Rectal smooth muscle tissue (tissue), 1 donor: ENCODE measurements around the gene FAM20C.
A peak's percentile ranks its signal among the peaks of the same experiment; 100 is the strongest.

Experiments
- H3K27ac ChIP-seq: one replicate; pipeline ENCODE4 v1.7.0; 2013; ENCODE audit warnings: low read depth, low read length, inconsistent platforms
- H3K27me3 ChIP-seq: one replicate; pipeline ENCODE4 v1.7.0; 2013; ENCODE audit warnings: low read length; ENCODE audit not compliant: control insufficient read depth, insufficient read depth
- H3K36me3 ChIP-seq: one replicate; pipeline ENCODE4 v1.7.0; 2013; ENCODE audit warnings: low read length; ENCODE audit not compliant: control insufficient read depth, insufficient read depth
- H3K4me1 ChIP-seq: one replicate; pipeline ENCODE4 v1.7.0; 2013; ENCODE audit warnings: low read length; ENCODE audit not compliant: control insufficient read depth, insufficient read depth
- H3K4me3 ChIP-seq: one replicate; pipeline ENCODE4 v1.7.0; 2013; ENCODE audit warnings: low read length
- H3K9ac ChIP-seq: one replicate; pipeline ENCODE4 v1.7.0; 2013; ENCODE audit warnings: low read length

FAM20C gene

DNA sequence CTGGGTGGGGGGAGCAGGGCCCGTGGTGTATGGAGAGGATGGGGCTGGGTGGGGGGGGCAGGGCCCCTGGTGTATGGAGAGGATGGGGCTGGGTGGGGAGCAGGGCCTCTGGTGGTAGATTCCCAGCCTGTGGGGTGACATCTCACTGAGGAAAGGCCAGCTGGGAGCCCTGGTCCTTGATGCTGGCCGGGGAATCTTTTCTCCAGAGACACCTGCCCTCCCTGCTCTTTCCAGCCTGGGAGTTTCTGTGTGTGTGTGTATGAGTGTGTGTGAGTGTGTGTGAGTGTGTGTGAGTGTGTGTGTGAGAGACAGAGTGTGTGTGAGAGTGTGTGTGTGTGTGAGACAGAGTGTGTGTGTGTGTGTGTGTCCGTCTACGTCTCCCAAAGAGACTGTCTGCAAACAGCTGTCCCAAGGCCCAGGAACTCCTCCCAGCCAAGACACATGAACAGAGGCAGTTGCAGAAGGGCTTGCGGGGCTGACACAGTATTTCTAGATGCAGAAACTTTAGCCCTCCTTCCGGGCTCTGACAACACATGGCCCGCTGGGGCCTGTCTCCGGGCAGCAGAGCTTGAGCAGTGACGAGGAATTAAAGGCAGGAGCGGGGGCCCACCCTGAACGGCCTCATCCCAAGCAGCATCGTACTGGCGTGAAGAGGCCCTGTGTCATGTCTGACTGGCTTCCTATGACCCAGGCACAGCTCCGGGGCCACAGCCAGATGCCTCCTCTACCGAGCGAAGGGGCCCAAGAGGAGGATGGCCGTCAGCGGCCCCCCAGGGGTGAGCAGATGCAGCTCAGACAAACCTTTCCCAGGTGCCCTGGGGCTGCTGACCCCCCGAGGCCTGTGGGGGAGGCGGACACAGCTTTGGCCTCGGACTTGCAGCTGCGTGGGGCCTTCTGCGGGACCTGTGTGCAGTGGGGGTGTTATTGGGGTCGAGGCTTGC lies 24.3 kb downstream of the FAM20C start:
- Histone ChIP-seq H3K4me1 (peaks cover 13% of the 10 kb centered on the region), H3K36me3 (peaks cover 2% of the 10 kb centered on the region), H3K4me3 (no peak overlapping the region), H3K27ac (peak overlapping the region; percentile 57), H3K27me3 (no peaks in the 10 kb centered on the region), H3K9ac (no peak overlapping the region)

DNA sequence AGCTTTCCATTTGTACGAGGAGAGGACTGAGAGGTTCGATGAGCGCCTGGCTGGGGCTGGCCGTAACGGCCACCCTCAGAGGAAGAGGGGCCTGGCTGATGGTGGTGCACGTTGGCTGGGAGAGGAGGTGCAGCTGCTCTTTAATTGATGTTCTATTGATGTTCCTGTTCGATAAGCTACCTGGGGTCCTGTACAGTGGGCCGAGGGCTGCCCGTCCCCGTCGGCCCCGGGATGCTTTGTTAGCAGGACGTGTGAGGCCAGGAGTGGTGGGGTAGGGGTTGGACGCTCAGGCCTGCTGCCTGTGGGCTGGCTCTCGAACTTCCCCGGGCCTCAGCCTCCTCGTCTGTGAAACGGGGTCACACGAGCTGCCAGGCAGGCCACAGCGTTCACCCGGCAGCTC lies 25.4 kb downstream of the FAM20C start:
- H3K9ac ChIP-seq: no peak overlapping the region
- no peaks in the 10 kb centered on the region for H3K27me3 ChIP-seq
- H3K27ac ChIP-seq: peak overlapping the region; percentile 1
- H3K4me3 ChIP-seq: no peak overlapping the region
- H3K4me1 ChIP-seq: peaks cover 13% of the 10 kb centered on the region
- H3K36me3 ChIP-seq: peaks cover 2% of the 10 kb centered on the region

DNA sequence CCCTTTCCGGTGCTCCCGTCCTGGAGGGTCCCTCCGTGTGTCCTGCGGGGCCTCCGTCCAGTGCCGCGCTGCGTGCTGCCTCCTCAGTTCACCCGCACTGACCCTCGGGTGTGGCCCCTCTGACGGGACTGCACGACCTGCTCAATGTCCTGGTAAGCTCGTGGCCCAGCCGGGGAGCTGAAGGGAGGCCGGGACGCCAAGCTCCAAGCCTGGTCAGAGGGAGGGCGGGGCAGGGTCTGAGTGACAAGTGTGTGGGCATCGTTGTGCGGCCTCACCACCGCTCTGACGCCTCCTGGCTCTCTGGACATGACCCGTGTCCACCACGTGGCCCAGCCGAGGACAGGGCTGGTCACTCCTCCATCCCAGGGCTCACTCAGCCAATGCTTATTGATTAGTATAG lies 25.9 kb downstream of the FAM20C start:
- no peaks in the 10 kb centered on the region for H3K27me3 ChIP-seq
- H3K4me1 ChIP-seq: peaks cover 13% of the 10 kb centered on the region
- no peak overlapping the region for H3K9ac ChIP-seq
- no peak overlapping the region for H3K27ac ChIP-seq
- H3K36me3 ChIP-seq: peaks cover 2% of the 10 kb centered on the region
- no peak overlapping the region for H3K4me3 ChIP-seq

DNA sequence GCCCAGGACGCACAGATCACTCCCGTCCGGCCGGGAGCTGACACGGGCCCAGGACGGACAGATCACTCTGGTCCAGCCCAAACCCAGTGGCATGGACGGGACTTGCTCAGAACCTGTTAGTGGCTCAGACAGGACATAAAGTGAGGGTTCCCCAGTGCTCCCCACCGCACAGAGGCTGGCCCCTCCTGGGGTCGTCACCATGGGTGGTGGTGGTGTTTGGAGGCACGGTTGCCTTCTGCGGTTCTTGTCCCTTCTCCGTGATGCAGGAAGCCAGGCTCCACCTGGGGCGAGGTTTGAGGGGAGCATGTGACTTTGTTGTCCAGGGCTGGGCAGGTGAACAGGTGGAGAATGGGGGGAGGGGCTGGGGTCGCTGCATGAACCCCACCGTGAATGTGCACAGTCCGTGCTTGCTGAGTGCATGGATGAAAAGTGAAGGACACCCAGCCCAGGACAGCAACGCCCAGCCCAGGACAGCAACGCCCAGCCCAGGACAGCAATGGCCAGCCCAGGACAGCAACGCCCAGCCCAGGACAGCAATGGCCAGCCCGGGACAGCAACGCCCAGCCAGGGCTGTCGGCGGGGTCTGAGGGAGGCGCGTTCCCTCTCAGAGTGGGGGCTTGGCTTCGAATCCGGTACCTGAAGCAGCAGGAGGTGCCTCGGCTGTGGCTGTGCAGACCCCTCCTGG lies 26.7 kb downstream of the FAM20C start:
- Histone ChIP-seq H3K4me3 (no peak overlapping the region), H3K36me3 (peaks cover 2% of the 10 kb centered on the region), H3K27ac (no peak overlapping the region), H3K27me3 (no peaks in the 10 kb centered on the region), H3K9ac (no peak overlapping the region), H3K4me1 (peaks cover 13% of the 10 kb centered on the region)

DNA sequence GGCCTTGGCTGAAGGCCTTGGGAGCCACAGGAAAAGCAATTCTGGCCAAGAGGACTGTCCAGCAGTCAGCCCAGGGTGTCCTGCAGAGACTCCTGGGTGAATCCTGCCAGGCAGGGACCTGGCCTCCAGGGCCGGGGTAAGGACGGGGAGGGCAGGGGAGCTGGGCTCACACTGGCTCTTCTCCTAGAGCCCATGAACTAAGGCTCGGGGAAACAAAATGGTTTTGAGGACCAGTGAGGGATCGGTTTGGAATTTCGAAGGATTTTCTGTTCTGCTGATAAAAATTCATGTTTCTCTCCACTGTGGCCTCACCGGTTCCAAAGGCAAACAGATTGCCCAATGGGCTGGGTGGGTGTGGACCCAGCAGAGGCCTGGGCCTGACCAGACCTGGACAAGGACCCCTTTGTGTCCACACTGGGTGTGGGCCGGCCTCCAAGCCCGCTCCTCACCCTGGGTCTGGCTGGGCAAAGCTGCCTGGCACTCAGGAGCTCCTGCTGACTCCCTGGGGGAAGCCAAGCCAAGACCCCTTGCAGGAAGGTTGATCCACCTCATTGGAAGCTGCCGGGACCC lies 27.3 kb downstream of the FAM20C start:
- Histone ChIP-seq H3K4me3 (no peak overlapping the region), H3K9ac (no peak overlapping the region), H3K27me3 (no peaks in the 10 kb centered on the region), H3K4me1 (peaks cover 8% of the 10 kb centered on the region), H3K36me3 (peaks cover 2% of the 10 kb centered on the region), H3K27ac (no peak overlapping the region)

DNA sequence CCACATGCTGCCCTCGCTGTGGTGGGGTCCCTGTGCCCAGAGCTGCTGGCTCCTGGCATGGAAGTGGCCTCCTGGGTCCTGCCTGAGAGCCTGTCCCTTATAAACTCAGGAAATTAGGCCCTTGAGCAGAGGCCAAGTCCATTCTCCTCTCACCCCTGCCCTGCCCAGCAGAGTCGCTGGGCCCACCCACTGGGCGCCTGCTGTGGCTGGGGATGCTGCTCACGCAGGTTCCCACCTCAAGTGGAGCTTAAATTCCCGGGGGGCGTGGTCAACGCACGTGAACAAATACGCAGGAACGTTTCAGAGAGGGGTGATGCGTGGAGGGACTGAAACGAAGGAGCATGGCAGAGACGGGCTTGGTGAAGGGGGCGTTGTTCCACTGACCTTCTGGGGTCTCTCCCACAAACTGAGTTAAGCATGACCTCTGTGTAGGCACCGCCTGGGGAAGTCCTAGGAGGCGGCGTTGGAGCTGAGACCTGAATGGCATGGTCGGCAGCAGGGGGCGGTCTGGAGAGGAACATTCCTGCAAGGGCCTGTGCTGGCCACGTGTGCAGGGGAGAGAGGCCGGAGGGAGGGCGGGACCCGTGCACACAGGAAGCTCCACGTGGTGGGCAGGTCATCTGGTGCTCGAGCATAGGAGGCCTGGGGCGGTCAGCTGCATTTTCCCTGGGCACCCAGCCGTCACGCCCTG lies 27.9 kb downstream of the FAM20C start:
- Histone ChIP-seq H3K27ac (no peak overlapping the region), H3K27me3 (no peaks in the 10 kb centered on the region), H3K9ac (no peak overlapping the region), H3K36me3 (peaks cover 2% of the 10 kb centered on the region), H3K4me1 (peaks cover 4% of the 10 kb centered on the region), H3K4me3 (no peak overlapping the region)

DNA sequence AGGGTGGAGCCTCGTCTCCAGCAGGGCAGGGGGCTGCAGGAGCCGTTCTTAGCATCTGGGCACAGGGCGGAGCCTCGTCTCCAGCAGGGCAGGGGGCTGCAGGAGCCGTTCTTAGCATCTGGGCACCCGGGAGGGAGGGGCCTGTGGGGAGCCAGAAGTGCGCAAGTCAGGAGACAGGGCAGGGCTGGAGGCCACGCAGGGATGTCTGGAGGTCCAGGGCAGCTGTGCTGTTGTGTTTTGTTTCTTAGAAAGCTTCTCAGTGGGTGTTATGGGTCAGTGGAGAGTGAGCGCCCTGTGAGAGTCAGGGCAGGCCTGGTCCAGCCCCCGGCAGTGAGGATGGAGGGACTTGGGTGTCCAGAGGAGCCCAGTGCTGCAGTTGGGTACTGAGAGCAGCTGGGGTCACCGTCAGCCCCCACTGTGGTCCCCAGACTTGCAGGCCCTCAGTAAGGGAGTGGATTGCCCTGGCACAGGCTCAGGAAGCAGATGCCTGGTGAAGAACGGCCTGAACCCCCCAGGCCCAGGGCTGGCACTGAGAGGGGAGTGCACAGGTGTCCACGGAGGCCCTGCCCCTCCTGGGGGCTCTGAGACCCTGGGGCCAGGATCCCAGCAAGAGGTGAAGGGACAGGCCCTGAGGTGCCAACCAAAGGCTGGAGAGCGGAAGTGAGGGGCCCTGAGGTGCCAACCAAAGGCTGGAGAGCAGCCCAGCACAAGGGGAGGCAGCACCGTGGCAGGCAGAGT lies 29.8 kb downstream of the FAM20C start:
- H3K4me3 ChIP-seq: no peak overlapping the region
- no peak overlapping the region for H3K27ac ChIP-seq
- no peak overlapping the region for H3K9ac ChIP-seq
- H3K4me1 ChIP-seq: peaks cover 4% of the 10 kb centered on the region
- H3K36me3 ChIP-seq: peaks cover 2% of the 10 kb centered on the region
- H3K27me3 ChIP-seq: no peaks in the 10 kb centered on the region

DNA sequence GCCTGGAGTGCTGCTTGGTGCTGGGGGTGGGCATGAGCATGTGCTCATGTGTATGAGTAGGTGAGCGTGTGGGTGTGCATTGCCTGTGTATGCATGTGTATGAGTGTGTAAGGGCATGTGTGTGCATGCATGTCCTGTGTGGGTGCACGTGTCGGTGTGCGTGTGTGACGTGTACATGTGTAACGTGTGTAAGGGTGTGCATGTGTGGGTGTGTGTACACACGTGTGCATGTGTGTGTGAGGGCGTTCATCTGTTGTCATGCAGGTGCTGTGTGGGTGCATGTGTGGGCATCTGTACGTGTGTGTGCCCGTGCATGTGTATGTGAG lies 30.3 kb downstream of the FAM20C start:
- no peak overlapping the region for H3K9ac ChIP-seq
- peaks cover 4% of the 10 kb centered on the region for H3K4me1 ChIP-seq
- no peak overlapping the region for H3K4me3 ChIP-seq
- peaks cover 2% of the 10 kb centered on the region for H3K36me3 ChIP-seq
- H3K27ac ChIP-seq: no peak overlapping the region
- H3K27me3 ChIP-seq: no peaks in the 10 kb centered on the region

DNA sequence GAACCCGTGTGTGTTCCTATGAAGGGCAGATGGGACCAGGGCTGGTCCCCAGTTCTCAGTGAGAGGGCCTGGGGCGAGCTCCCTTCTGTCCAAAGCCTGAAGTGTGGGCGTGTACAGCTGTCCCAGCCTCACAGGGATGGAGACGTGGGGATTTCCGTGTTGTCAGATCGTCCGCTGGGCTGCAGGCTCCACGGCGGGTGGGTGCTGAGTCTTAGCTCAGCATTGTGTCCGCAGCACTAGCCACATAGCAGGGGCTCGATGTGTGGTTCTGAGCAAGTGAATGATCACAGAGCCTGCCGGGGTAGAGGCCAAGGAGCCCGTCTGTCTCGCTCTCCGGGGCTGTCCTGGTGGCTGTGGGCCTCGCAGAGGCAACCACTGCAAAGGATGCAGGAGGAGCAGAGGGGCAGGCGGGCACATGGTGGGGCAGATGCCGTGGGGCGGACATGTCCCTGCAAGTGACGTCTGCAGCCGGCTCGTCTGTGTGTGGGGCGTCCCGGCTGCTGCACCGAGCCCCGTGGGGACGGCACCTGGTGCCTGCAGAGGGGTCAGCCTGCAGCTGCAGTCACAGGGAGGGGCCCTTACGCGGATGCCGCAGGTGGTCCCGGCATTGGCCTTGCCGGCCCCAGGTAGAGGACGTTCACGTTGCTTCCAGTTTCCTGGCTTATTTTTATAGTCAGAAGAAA lies 30.9 kb downstream of the FAM20C start:
- no peak overlapping the region for H3K27ac ChIP-seq
- peaks cover 6% of the 10 kb centered on the region for H3K4me1 ChIP-seq
- H3K4me3 ChIP-seq: no peak overlapping the region
- H3K27me3 ChIP-seq: no peaks in the 10 kb centered on the region
- H3K36me3 ChIP-seq: peaks cover 2% of the 10 kb centered on the region
- no peak overlapping the region for H3K9ac ChIP-seq

DNA sequence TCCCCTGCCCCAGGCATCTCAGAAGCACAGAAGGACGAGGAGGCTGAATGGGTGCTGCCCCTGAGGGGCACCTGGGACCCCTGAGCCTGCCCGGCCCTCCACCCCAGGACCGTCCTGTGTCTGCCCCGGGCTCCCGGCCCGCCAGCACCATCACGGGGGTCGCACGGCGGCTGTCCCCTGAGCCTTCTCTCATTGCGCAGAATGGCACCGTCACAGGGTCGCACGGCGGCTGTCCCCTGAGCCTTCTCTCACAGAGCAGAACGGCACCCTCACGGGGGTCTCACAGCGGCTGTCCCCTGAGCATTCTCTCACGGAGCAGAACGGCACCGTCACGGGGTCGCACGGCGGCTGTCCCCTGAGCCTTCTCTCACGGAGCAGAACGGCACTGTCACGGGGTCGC lies 31.5 kb downstream of the FAM20C start:
- H3K4me1 ChIP-seq: peaks cover 12% of the 10 kb centered on the region
- H3K27me3 ChIP-seq: no peaks in the 10 kb centered on the region
- H3K9ac ChIP-seq: no peak overlapping the region
- H3K36me3 ChIP-seq: peaks cover 2% of the 10 kb centered on the region
- H3K4me3 ChIP-seq: no peak overlapping the region
- no peak overlapping the region for H3K27ac ChIP-seq

DNA sequence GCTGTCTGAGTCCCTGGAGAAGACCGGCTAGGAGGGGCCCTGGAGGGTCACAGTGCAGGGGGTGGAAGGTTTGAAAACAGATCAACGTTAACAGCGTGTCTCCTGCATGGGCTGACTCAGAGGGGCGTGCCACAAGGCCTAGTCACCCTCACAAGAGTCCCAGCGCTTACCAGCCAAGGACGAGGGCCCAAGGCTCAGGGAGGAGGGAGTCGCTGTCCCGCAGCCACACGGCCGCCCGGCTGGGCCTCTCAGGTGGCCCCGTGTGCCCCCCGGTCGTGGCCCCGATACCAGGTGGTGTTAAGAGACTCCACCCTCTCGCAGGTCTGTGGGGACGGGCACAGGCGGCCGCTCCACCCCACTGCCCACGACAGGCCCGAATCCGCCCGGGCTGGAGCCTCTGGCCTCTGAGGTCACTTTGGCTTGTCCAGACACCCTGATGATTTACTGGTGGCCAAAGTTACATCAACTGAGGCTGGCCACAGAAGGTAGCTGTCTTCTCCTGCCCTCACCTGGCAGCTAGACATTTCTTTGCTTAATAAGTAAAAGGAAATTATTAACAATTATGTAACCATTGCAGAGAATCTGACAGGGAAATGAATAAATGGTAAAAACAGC lies 34.0 kb downstream of the FAM20C start:
- H3K27me3 ChIP-seq: no peaks in the 10 kb centered on the region
- peaks cover 21% of the 10 kb centered on the region for H3K4me1 ChIP-seq
- no peak overlapping the region for H3K27ac ChIP-seq
- no peak overlapping the region for H3K9ac ChIP-seq
- H3K4me3 ChIP-seq: no peak overlapping the region
- no peaks in the 10 kb centered on the region for H3K36me3 ChIP-seq
